ENCODE measurements around the gene SRP68.
"Not testable (repeated sequence)": the region's sequence is repeated elsewhere in the genome, so short reads cannot be mapped to it uniquely, and the experiment has no call there.

SRP68 gene

DNA sequence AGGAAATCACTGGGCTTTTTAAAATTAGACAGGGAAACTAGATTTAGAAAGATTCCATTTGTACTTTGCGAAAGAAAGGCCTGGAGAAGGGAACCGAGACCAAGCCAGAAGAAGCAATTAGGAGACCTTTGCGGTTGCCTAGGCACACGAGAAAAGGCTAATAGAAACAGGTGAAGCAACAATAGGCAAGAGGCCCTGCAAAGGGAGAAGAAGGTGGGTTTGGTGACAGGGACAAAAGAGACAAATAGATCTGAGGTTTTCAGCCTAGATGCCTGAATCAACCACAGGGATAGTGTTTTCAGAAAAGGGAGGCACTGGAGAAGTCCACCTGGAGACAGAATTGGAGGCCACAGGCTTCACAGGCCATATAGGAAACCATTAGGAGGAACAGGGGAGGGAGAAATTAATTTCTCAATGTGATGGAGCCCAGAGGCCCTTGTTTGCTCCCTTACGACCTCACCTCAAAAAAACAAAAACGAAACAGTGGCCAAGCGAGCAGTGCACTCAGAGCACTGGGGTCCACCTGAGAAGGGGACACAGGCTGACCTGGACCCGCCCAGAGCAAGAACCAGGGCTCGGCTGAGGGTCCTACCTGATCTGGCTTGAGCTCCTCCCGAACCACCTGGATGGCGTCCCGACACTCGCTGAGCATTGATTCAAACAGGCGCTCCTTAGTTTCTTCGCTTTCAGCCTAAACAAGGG, 22.3 kb downstream of the SRP68 start:
- no peak overlapping the region for H3K4me3 ChIP-seq (ENCODE audit: low read length)
- no peak for TF ChIP-seq ZNF274 (IDR thresholded peaks at IDR 0.05; ENCODE audit: low read depth, low read length)

DNA sequence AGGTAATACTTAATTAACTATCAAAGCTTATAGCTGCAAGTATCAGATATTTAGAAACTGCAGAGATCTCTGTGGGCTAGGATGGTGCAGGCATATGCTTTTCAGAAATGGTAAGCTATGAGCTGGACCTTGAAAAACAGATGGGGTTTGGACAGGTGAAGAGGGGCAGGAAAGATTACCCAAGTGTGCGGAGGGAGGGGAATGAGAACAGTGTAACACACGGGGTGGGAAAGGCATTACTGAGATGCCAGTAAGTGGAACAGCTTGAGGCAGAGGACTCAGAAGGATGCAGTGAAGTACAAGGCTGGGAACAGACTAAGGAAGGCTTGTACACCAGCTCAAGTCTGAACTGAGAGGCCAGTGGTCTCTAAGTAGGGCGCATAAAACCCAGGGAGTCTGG, 23.1 kb downstream of the SRP68 start:
- no peak for TF ChIP-seq ZNF274 (IDR thresholded peaks at IDR 0.05; ENCODE audit: low read depth, low read length)
- no peak overlapping the region for H3K4me3 ChIP-seq (ENCODE audit: low read length)

DNA sequence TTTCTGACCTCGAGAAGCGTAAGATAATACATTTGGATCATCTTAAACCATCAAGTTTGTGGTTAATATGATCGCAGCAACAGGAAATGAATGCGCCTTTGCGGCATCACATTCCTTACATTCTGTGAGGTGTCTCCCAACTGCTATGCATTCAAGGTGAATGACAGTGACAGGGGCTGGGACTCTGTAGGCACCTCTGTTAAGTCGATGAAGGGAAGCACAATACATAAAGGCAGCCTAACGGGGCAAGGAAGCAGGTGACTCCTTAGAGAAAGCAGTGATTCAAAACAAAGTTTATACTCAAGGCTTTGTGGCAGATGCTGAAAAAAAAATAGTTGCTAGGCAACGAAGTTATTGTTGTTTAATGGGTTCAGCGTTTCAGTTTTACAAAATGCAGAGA, 23.6 kb downstream of the SRP68 start:
- no peak for TF ChIP-seq ZNF274 (IDR thresholded peaks at IDR 0.05; ENCODE audit: low read depth, low read length)
- no peak overlapping the region for H3K4me3 ChIP-seq (ENCODE audit: low read length)

DNA sequence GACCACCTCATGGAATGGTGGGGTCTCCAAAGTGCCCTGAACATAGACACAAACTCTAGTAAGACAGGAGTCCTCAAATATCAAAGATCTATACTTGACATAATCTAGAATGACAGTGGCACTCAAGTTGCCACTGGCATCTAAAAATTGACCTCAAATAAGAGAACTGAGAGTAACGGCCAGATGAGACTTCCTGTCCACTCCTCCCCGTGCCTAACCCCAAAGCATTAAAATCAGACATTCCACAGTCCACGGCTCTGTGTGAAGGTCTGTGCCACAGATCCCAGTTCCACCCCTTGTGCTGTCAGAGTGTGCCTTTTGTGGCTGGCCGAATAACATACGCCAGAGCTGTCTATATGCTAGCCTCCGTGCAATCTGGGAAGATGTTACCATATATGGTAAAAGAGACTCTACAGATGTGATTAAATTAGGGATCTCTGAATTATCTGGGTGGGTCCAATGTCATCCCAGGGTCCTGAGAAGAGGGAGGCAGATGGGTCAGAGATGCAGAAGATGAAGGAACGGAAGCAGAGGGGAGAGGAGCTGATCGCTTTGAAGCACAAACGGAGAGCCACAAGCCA, 24.2 kb downstream of the SRP68 start:
- no peak overlapping the region for H3K4me3 ChIP-seq (ENCODE audit: low read length)
- no peak for TF ChIP-seq ZNF274 (IDR thresholded peaks at IDR 0.05; ENCODE audit: low read depth, low read length)

DNA sequence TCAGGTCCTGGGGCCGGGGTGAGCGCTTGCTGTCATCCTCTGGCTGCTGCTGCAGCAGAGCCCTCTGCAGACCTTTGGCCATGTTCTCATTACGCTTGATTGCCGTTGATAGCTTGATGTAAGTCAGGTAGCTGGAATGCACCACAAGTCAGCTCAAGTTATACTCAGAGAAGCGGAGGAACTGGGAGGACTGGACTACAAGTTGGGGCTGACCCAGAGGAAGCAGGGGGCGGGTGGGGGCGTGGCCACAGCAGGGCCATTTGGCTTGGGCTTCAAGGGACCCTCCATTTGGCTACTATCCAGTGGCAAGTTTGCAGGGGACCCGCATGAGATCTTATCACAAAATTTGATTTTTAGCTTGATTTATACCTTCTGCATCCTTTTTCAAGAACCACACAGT, 26.3 kb downstream of the SRP68 start:
- H3K4me3 ChIP-seq (ENCODE audit: low read length) = no peak overlapping the region
- TF ChIP-seq ZNF274 (IDR thresholded peaks at IDR 0.05; ENCODE audit: low read depth, low read length) = no peak

DNA sequence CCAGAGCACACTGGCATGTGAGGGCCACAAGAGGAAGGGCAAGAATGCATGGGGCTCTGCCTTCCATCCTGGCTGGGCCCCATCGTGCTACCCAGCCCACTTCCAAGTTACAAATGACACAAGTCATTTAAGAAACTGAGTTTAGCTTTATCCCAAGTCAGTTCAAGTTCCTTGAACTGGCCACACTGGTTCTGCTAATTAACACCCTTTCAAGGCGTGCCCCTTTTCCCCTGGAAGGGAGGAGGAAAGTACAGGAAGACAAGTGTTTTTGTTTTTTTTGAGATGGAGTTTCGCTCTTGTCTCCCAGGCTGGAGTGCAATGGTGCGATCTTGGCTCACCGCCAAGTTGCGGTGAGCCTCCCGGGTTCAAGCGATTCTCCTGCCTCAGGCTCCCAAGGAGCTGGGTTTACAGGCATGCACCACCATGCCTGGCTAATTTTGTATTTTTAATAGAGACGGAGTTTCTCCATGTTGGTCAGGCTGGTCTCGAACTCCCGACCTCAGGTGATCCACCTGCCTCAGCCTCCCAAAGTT, 27.8 kb downstream of the SRP68 start:
- not testable (repeated sequence) for H3K4me3 ChIP-seq (ENCODE audit: low read length)

DNA sequence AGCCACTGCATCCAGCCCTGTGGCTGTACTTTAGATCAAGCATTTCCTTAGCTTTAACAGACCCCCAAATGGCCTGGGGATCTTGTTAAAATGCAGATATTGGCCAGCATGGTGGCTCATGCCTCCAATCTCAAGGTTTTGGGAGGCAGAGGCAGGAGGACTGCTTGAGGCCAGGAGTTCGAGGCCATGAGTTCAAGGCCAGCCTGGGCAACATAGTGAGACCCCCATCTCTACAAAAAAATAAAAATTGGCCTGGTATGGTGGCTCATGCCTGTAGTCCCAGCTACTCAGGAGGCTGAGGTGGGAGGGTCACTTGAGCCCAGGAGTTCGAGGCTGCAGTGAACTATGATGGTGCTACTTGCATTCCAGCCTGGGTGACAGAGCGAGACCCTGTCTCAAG, 29.4 kb downstream of the SRP68 start:
- not testable (repeated sequence) for H3K4me3 ChIP-seq (ENCODE audit: low read length)

DNA sequence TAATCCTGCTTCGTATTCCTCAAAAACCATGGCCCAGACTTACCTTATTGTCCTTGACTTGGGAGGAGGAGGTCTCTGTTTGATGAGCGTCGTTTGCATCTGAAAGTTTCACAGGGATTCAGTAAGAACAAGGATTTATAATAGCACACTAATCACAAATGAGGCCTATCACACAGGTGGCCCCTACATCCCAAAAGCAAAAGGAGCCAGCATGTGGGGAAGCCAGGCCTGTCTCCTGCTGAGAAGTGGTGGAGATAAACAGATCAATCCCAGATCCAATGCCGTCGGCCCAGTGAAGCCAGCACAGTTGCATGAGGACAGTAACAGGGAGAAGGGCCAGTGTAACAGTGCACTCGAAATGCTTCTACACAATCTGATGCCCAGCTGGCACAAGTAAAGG, 31.9 kb downstream of the SRP68 start:
- no peak overlapping the region for H3K4me3 ChIP-seq (ENCODE audit: low read length)
- no peak for TF ChIP-seq ZNF274 (IDR thresholded peaks at IDR 0.05; ENCODE audit: low read depth, low read length)

DNA sequence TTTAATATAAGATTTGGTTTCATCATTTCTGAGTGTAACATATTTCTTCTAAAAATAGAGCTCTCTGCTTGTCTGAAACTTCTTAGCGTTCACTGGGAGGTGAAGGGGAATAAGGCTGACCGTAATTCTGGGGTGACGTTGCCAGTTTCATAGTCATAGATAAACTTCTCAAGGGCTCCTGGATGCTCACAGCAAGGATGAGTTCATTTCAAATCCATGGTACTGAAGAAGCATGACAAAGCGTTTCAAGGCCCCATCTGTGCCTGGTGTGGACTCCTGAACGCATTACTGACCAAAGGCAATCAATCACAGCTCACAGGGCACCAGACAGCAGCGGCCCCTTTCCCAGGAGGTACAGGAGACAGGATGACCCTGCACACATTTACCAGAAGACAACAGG, 33.2 kb downstream of the SRP68 start:
- H3K4me3 ChIP-seq (ENCODE audit: low read length) = no peak overlapping the region
- no peak for TF ChIP-seq ZNF274 (IDR thresholded peaks at IDR 0.05; ENCODE audit: low read depth, low read length)

DNA sequence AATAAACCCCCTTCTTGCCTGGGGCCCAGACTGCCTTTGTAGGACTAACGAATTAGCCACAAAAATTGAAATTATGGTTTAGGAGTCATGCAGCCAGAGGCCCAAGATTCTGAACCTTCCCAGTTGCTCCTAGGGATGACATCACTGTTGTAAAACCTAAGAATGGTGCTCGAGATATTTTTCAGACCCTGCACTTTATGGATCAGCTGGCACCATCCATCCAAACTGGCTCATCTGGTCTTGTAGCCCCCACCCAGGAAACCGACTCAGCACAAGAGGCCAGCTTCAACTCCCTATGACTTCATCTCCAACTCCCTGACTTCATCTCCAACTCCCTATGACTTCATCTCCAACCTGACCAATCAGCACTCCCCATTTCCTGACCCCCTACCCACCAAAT, 34.3 kb downstream of the SRP68 start:
- H3K4me3 ChIP-seq (ENCODE audit: low read length) = no peak overlapping the region
- no peak for TF ChIP-seq ZNF274 (IDR thresholded peaks at IDR 0.05; ENCODE audit: low read depth, low read length)

DNA sequence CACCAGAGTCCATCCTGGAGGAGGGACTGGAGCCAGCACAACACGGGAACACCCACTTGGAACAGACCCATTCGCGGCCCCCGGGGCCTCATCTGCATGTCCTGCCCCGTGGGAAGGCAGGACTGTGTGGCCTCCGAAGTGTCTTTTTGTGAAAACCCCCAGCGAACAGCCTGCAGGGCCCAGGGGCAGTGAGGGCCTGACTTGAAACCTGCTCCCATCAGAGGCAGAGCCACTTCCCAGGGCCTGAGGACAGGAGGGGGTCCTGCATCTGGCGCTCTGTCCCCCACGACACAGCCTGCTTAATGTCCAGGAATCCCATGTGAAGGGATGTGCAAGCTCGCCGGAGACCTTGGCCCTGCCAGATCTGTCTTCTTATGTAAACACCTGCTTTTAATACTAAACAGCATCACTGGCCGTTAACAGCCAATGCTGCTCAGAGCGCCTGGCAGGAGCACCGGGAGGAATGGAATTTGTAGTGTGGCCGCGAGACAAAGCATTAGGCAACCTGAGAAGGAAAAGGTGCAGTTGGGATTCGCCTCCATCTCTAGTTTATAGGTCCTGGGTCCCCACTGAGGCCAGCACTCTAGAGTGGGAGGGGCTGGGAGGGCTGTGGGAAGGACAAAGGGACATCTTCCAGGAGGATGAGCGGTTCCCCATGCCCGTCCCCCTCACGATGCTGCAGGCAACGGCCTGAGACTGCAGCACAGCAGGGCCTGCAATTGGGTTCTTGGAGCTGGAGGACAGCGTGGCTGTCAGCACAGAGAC, 35.6 kb downstream of the SRP68 start:
- H3K4me3 ChIP-seq (ENCODE audit: low read length) = no peak overlapping the region
- no peak for TF ChIP-seq ZNF274 (IDR thresholded peaks at IDR 0.05; ENCODE audit: low read depth, low read length)

DNA sequence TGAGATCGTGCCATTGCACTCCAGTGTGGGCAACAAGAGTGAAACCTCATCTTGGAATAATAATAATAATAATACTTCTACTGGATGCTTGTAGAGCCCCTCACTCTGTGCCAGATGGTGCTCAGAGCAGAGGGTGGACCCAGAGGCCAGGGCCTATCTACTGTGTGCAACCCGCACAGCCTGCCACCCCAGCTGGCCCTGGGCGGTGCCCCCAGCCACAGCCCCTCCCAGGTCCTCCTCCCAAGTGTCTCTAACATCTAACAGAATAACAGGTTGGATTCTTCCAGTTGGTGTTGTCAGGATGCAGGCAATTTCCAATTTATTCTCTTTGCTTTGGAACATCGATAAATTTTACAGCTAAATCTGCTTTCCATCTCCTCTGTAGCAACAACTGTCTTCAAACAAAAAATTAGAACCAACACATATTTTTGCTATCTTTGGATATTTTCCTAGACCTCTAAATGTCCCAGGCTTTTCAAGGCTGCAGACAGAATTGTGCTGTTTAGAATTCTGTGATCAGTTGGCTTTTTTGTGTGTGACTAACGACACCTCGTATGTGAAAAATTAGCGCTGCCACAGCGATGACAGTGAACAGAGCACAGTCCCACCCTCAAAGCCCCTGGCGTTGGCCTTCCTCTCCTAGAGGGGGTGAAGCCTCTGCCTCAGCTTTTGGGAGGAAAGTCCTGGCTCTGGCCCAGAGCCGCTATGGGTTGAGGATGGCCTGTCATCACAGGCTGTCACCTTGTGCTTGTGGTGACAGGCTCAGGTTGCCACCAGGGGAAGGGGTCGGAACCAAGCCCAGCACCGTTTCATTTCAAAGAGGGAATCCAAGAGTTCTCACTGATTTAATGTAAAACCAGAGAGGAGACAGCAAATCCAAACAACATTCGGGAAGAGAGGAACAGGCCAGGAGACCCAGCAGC, 37.6 kb downstream of the SRP68 start:
- no peak overlapping the region for H3K4me3 ChIP-seq (ENCODE audit: low read length)
- TF ChIP-seq ZNF274 (IDR thresholded peaks at IDR 0.05; ENCODE audit: low read depth, low read length) = no peak

DNA sequence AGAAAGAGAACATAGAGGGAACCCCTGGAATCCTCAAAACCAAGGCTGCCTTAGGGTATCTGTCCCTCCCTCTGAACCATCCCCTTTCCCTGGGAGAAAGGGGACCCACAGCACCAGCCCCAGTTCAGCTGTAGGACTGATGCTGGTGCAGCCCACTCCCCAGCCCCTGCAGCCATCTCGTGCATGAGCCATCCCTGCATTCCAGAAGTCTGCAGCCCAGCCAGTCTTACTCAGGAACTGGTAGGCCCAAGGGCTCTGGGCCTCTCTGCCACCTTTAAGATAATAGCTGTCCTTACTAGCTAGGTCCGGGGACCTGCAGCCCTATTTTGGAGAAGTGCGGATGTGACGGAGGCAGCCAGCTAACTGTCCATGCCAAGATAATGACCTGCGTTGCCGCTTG, 39.2 kb downstream of the SRP68 start:
- no peak overlapping the region for H3K4me3 ChIP-seq (ENCODE audit: low read length)

DNA sequence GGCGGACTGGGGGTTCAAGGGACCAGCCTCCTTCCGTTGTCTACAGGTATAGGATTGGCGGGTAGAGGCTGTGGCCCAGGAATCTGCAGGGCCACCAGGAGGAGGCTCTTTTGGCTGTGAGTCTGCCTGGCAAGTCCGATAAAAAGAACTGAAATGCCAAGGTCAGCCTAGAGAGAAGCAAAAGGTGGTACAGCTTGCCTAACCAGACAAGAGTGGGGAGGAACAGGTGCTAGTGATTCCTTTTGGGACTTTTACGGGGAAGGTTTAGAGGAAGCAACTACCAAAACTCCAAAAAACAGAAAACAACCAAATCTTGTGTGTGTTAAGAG, 39.6 kb downstream of the SRP68 start:
- H3K4me3 ChIP-seq (ENCODE audit: low read length) = no peak overlapping the region
- TF ChIP-seq ZNF274 (IDR thresholded peaks at IDR 0.05; ENCODE audit: low read depth, low read length) = no peak

More for the DNA sequence above, 39.2 kb downstream of the SRP68 start:
- TF ChIP-seq ZNF274 (IDR thresholded peaks at IDR 0.05; ENCODE audit: low read depth, low read length) = no peak
